Mesendoderm (in vitro differentiated cells): ENCODE measurements around the gene TM7SF2.

ENCODE experiments used
- DNase-seq: peaks from one replicate; pipeline ENCODE4 v3.0.0; 2013
- H2AK5ac ChIP-seq: 2 replicates; pipeline ENCODE4 v1.6.1; 2013; ENCODE audit warnings: low read length, inconsistent platforms
- H2BK120ac ChIP-seq: 2 replicates; pipeline ENCODE4 v1.6.1; 2013; ENCODE audit warnings: low read depth, mild to moderate bottlenecking, low read length, moderate library complexity, mixed read lengths
- H2BK15ac ChIP-seq: replicated peaks from 2 replicates; pipeline ENCODE4 v1.6.1; 2013; ENCODE audit warnings: low read depth, mild to moderate bottlenecking, moderate library complexity
- H2BK5ac ChIP-seq: 2 replicates; pipeline ENCODE4 v1.6.1; 2013; ENCODE audit warnings: low read length, inconsistent platforms
- H3K18ac ChIP-seq: 2 replicates; pipeline ENCODE4 v1.6.1; 2013; ENCODE audit warnings: mild to moderate bottlenecking, low read length, mixed read lengths
- H3K23ac ChIP-seq: one replicate; pipeline ENCODE4 v1.6.1; 2013; ENCODE audit warnings: low read length
- H3K27ac ChIP-seq: 2 replicates; pipeline ENCODE4 v1.5.1; 2013; ENCODE audit warnings: low read depth, mild to moderate bottlenecking, inconsistent platforms, low read length, moderate library complexity
- H3K27me3 ChIP-seq: 2 replicates; pipeline ENCODE4 v1.6.1; 2013; ENCODE audit warnings: low read length, control low read depth, mild to moderate bottlenecking, inconsistent platforms; ENCODE audit not compliant: insufficient read depth, poor library complexity
- H3K36me3 ChIP-seq: 2 replicates; pipeline ENCODE4 v1.6.1; 2013; ENCODE audit warnings: low read length, inconsistent platforms; ENCODE audit not compliant: control insufficient read depth, insufficient read depth
- H3K4ac ChIP-seq: one replicate; pipeline ENCODE4 v1.6.1; 2013; ENCODE audit warnings: low read depth, mild to moderate bottlenecking, low read length, moderate library complexity
- H3K4me1 ChIP-seq: 2 replicates; pipeline ENCODE4 v1.6.1; 2013; ENCODE audit warnings: low read depth, low read length, inconsistent platforms; ENCODE audit not compliant: control insufficient read depth
- H3K4me2 ChIP-seq: 2 replicates; pipeline ENCODE4 v1.6.1; 2013; ENCODE audit warnings: low read length
- H3K4me3 ChIP-seq: 2 replicates; pipeline ENCODE4 v1.5.1; 2013; ENCODE audit warnings: mild to moderate bottlenecking, low read length
- H3K56ac ChIP-seq: one replicate; pipeline ENCODE4 v1.6.1; 2013; ENCODE audit warnings: low read length
- H3K79me1 ChIP-seq: 2 replicates; pipeline ENCODE4 v1.6.1; 2013; ENCODE audit warnings: low read length, inconsistent platforms
- H3K79me2 ChIP-seq: 2 replicates; pipeline ENCODE4 v1.6.1; 2013; ENCODE audit warnings: mild to moderate bottlenecking, low read length; ENCODE audit not compliant: control insufficient read depth, insufficient read depth
- H3K9ac ChIP-seq: 2 replicates; pipeline ENCODE4 v1.6.1; 2013; ENCODE audit warnings: low read length, inconsistent platforms
- H4K5ac ChIP-seq: one replicate; pipeline ENCODE4 v1.6.1; 2013; ENCODE audit warnings: low read length
- H4K8ac ChIP-seq: one replicate; pipeline ENCODE4 v1.6.1; 2013; ENCODE audit warnings: low read depth, mild to moderate bottlenecking, control low read depth, low read length, moderate library complexity
- WGBS: extraction: QIAGEN DNeasy Blood & Tissue Kit; methylation state at CpG from one replicate; pipeline ENCODE4 v1.1.7; 2013; ENCODE audit warnings: low lambda C conversion rate, missing lambda C conversion rate; ENCODE audit not compliant: insufficient coverage; ENCODE audit errors: extremely low coverage; 5-methylcytosine and 5-hydroxymethylcytosine counted together

TM7SF2 gene

GRCh38 chr11:65103476-65103875 lies 8.2 kb upstream of the TM7SF2 start:
- no peaks in the 10 kb centered on the region for H3K27me3 ChIP-seq
- H3K18ac ChIP-seq = no peak overlapping the region
- H3K27ac ChIP-seq = no peak overlapping the region
- H3K56ac ChIP-seq = no peak overlapping the region
- no peaks in the 10 kb centered on the region for H3K79me2 ChIP-seq
- no peak overlapping the region for H3K4me2 ChIP-seq
- no peak overlapping the region for H2BK120ac ChIP-seq
- no peak overlapping the region for H4K8ac ChIP-seq
- H3K36me3 ChIP-seq = no peaks in the 10 kb centered on the region
- H3K23ac ChIP-seq = no peak overlapping the region
- H2BK5ac ChIP-seq = no peak overlapping the region
- no peak overlapping the region for H2BK15ac ChIP-seq
- H3K4me1 ChIP-seq = no peaks in the 10 kb centered on the region
- no peak overlapping the region for H3K9ac ChIP-seq
- no peak for DNase-seq
- peaks cover under 1% of the 10 kb centered on the region for H3K79me1 ChIP-seq
- no peak overlapping the region for H3K4ac ChIP-seq
- H3K4me3 ChIP-seq = no peak overlapping the region
- no peak overlapping the region for H2AK5ac ChIP-seq
- no peak overlapping the region for H4K5ac ChIP-seq

- Histone ChIP-seq H2BK5ac (no peak overlapping the region), H4K5ac (no peak overlapping the region), H2BK120ac (no peak overlapping the region), H3K79me2 (no peaks in the 10 kb centered on the region), H3K27ac (no peak overlapping the region), H3K56ac (no peak overlapping the region), H3K4ac (no peak overlapping the region), H3K18ac (no peak overlapping the region), H2AK5ac (no peak overlapping the region), H3K4me2 (no peak overlapping the region), H4K8ac (no peak overlapping the region), H3K4me3 (no peak overlapping the region), H3K23ac (no peak overlapping the region), H3K79me1 (no peaks in the 10 kb centered on the region), H3K9ac (no peak overlapping the region), H2BK15ac (no peak overlapping the region), H3K27me3 (no peaks in the 10 kb centered on the region), H3K36me3 (no peaks in the 10 kb centered on the region), H3K4me1 (no peaks in the 10 kb centered on the region)
- WGBS = no CpG with 5 or more reads among the region's 4 CpGs
- no peak for DNase-seq
These were observed 7.0 kb upstream of the TM7SF2 start for GRCh38 chr11:65104628-65105027.

GRCh38 chr11:65107078-65107477 lies 4.6 kb upstream of the TM7SF2 start:
- Histone ChIP-seq H3K79me1 (no peaks in the 10 kb centered on the region), H3K4me1 (peaks cover 2% of the 10 kb centered on the region), H3K56ac (no peak overlapping the region), H3K27ac (no peak overlapping the region), H2BK15ac (no peak overlapping the region), H2AK5ac (no peak overlapping the region), H3K79me2 (no peaks in the 10 kb centered on the region), H4K8ac (no peak overlapping the region), H3K4ac (no peak overlapping the region), H3K36me3 (no peaks in the 10 kb centered on the region), H3K23ac (no peak overlapping the region), H3K18ac (no peak overlapping the region), H3K27me3 (no peaks in the 10 kb centered on the region), H4K5ac (no peak overlapping the region), H2BK120ac (no peak overlapping the region), H3K4me3 (no peak overlapping the region), H3K9ac (no peak overlapping the region), H3K4me2 (no peak overlapping the region), H2BK5ac (no peak overlapping the region)
- DNase-seq = no peak
- no CpG with 5 or more reads among the region's 15 CpGs for WGBS

GRCh38 chr11:65107751-65108468 lies 3.8 kb upstream of the TM7SF2 start:
- H3K56ac ChIP-seq = no peak overlapping the region
- no peaks in the 10 kb centered on the region for H3K79me1 ChIP-seq
- H2AK5ac ChIP-seq = no peak overlapping the region
- no peaks in the 10 kb centered on the region for H3K36me3 ChIP-seq
- H3K4me1 ChIP-seq = peaks cover 2% of the 10 kb centered on the region
- DNase-seq = no peak
- no peak overlapping the region for H3K4ac ChIP-seq
- H3K9ac ChIP-seq = no peak overlapping the region
- no peak overlapping the region for H2BK15ac ChIP-seq
- H2BK5ac ChIP-seq = no peak overlapping the region
- H4K5ac ChIP-seq = no peak overlapping the region
- no peak overlapping the region for H3K4me3 ChIP-seq
- H3K4me2 ChIP-seq = no peak overlapping the region
- no peaks in the 10 kb centered on the region for H3K27me3 ChIP-seq
- H2BK120ac ChIP-seq = no peak overlapping the region
- no peak overlapping the region for H3K27ac ChIP-seq
- no peak overlapping the region for H3K23ac ChIP-seq
- no peak overlapping the region for H3K18ac ChIP-seq
- no peaks in the 10 kb centered on the region for H3K79me2 ChIP-seq
- no peak overlapping the region for H4K8ac ChIP-seq
- no CpG with 5 or more reads among the region's 52 CpGs for WGBS

- no peaks in the 10 kb centered on the region for H3K36me3 ChIP-seq
- no peak overlapping the region for H3K4me2 ChIP-seq
- peaks cover 3% of the 10 kb centered on the region for H3K4me1 ChIP-seq
- WGBS = no CpG with 5 or more reads among the region's 38 CpGs
- H2AK5ac ChIP-seq = no peak overlapping the region
- H4K5ac ChIP-seq = no peak overlapping the region
- DNase-seq = no peak
- H2BK5ac ChIP-seq = no peak overlapping the region
- no peak overlapping the region for H3K56ac ChIP-seq
- H3K18ac ChIP-seq = no peak overlapping the region
- H2BK120ac ChIP-seq = no peak overlapping the region
- no peaks in the 10 kb centered on the region for H3K79me1 ChIP-seq
- no peak overlapping the region for H3K4me3 ChIP-seq
- no peak overlapping the region for H3K27ac ChIP-seq
- no peaks in the 10 kb centered on the region for H3K79me2 ChIP-seq
- no peak overlapping the region for H3K23ac ChIP-seq
- H2BK15ac ChIP-seq = no peak overlapping the region
- no peak overlapping the region for H3K9ac ChIP-seq
- H3K27me3 ChIP-seq = no peaks in the 10 kb centered on the region
- H3K4ac ChIP-seq = no peak overlapping the region
- H4K8ac ChIP-seq = no peak overlapping the region
These were observed 3.1 kb upstream of the TM7SF2 start for GRCh38 chr11:65108469-65109123.
